ENCODE data around the gene WDR86.

- TF ChIP-seq POLR2A (IDR thresholded peaks at IDR 0.05; ENCODE audit: low read depth, low read length) (no peak), POLR2AphosphoS5 (IDR thresholded peaks at IDR 0.05; ENCODE audit: low read depth, low read length) (no peak)
Observed at GRCh38 chr7:151394076-151395035, 15.5 kb downstream of the WDR86 start.
